ENCODE results near the gene LUC7L.
"Not testable (repeated sequence)": the region's sequence is repeated elsewhere in the genome, so short reads cannot be mapped to it uniquely, and the experiment has no call there.

LUC7L gene

GRCh38 chr16:159136-159849 is 70.0 kb downstream of the LUC7L start:
- H3K4me3 ChIP-seq (ENCODE audit: low read length), result no peak overlapping the region
- no peak for DNase-seq (ENCODE audit: low read depth)
- TF ChIP-seq CTCF (IDR thresholded peaks at IDR 0.05; ENCODE audit: insufficient read depth, low read depth, low read length, missing control alignments), result no peak

GRCh38 chr16:155031-155398 is 74.2 kb downstream of the LUC7L start:
- H3K4me3 ChIP-seq (ENCODE audit: low read length), result no peak overlapping the region
- DNase-seq (ENCODE audit: low read depth), result no peak
- TF ChIP-seq CTCF (IDR thresholded peaks at IDR 0.05; ENCODE audit: insufficient read depth, low read depth, low read length, missing control alignments), result no peak

- H3K4me3 ChIP-seq (ENCODE audit: low read length), result peak overlapping the region; percentile 30
- peak; percentile 43 for DNase-seq (ENCODE audit: low read depth)
- no peak for TF ChIP-seq CTCF (IDR thresholded peaks at IDR 0.05; ENCODE audit: insufficient read depth, low read depth, low read length, missing control alignments)
Measured at GRCh38 chr16:154217-155030, 74.8 kb downstream of the LUC7L start.

- not testable (repeated sequence) for H3K4me3 ChIP-seq (ENCODE audit: low read length); DNase-seq (ENCODE audit: low read depth)
Measured at GRCh38 chr16:153550-154216, 75.6 kb downstream of the LUC7L start.

- DNase-seq (ENCODE audit: low read depth); H3K4me3 ChIP-seq (ENCODE audit: low read length): not testable (repeated sequence)
Measured at GRCh38 chr16:153129-153521, 76.1 kb downstream of the LUC7L start.

GRCh38 chr16:152141-153128 is 76.8 kb downstream of the LUC7L start, which contains the start of gene HBZ:
TSS of gene HBZ (plus strand) at chr16:152644. CDS start at chr16:152910, 266 bp downstream.
- no peak for TF ChIP-seq CTCF (IDR thresholded peaks at IDR 0.05; ENCODE audit: insufficient read depth, low read depth, low read length, missing control alignments)
- no peak for DNase-seq (ENCODE audit: low read depth)
- H3K4me3 ChIP-seq (ENCODE audit: low read length), result no peak within 1 kb of the TSS

GRCh38 chr16:149024-149660 is 80.1 kb downstream of the LUC7L start:
- no peak overlapping the region for H3K4me3 ChIP-seq (ENCODE audit: low read length)
- DNase-seq (ENCODE audit: low read depth), result no peak
- no peak for TF ChIP-seq CTCF (IDR thresholded peaks at IDR 0.05; ENCODE audit: insufficient read depth, low read depth, low read length, missing control alignments)

Data from epithelial cell of esophagus (primary cell).